CD8-positive, alpha-beta memory T cell (primary cell): ENCODE data around the gene TBCE. TPM values are rescaled to one million over a fixed set of nuclear protein-coding genes. Genes with fewer than 3 reads are reported as not detected.

ENCODE experiments used
- CTCF ChIA-PET: fragments of 350-600 bp; sonication (Branson Sonifier 250); formaldehyde crosslinking; loops from one replicate; lab custom pipeline; 2021; ENCODE audit warnings: antibody characterized with exemption; lab: Charles Lee
- POLR2A ChIA-PET: fragments of 350-600 bp; sonication (Branson Sonifier 250); formaldehyde crosslinking; loops from one replicate; lab custom pipeline; 2021; ENCODE audit warnings: antibody characterized with exemption; lab: Charles Lee
- DNase-seq, 5 donors: peaks; one replicate each; pipeline versions ENCODE4 v3.0.0 to v3.0.0-alpha.2; 2020 to 2022; ENCODE audit warnings: mixed read lengths in 1 of 5
- H3K27ac ChIP-seq: one replicate; pipeline ENCODE4 v1.7.0; 2013; ENCODE audit warnings: low read depth, mild to moderate bottlenecking, low read length, moderate library complexity
- H3K27me3 ChIP-seq: 2 replicates; pipeline ENCODE4 v1.7.0; 2013; ENCODE audit warnings: low read length, mild to moderate bottlenecking; ENCODE audit not compliant: insufficient read depth, poor library complexity, severe bottlenecking
- H3K36me3 ChIP-seq: 2 replicates; pipeline ENCODE4 v1.7.0; 2013; ENCODE audit warnings: mild to moderate bottlenecking, low read length, moderate library complexity; ENCODE audit not compliant: insufficient read depth
- H3K4me1 ChIP-seq: 2 replicates; pipeline ENCODE4 v1.7.0; 2013; ENCODE audit warnings: mild to moderate bottlenecking, low read length, moderate library complexity; ENCODE audit not compliant: insufficient read depth
- H3K4me3 ChIP-seq: 2 replicates; pipeline ENCODE4 v1.7.0; 2013; ENCODE audit warnings: mild to moderate bottlenecking, low read length
- H3K9me3 ChIP-seq: 2 replicates; pipeline ENCODE4 v1.7.0; 2013; ENCODE audit warnings: mild to moderate bottlenecking, low read length
- H3K27ac Mint-ChIP-seq, 8 donors: one replicate each; pipeline ENCODE4 v1.8.0; 2020 to 2021; ENCODE audit warnings: mixed read lengths in 8 of 8, mild to moderate bottlenecking in 6 of 8, inconsistent platforms in 3 of 8, moderate library complexity in 3 of 8
- H3K27me3 Mint-ChIP-seq, 2 donors: one replicate each; pipeline ENCODE4 v1.8.0; 2020 to 2021; ENCODE audit warnings: mixed read lengths in 2 of 2, mild to moderate bottlenecking in 1 of 2, moderate library complexity in 1 of 2
- H3K36me3 Mint-ChIP-seq, 3 donors: one replicate each; pipeline ENCODE4 v1.8.0; 2020 to 2021; ENCODE audit warnings: mixed read lengths in 3 of 3, inconsistent platforms in 1 of 3, mild to moderate bottlenecking in 1 of 3
- H3K4me1 Mint-ChIP-seq, 3 donors: one replicate each; pipeline ENCODE4 v1.8.0; 2020 to 2021; ENCODE audit warnings: mixed read lengths in 3 of 3, inconsistent platforms in 1 of 3, mild to moderate bottlenecking in 1 of 3
- H3K4me3 Mint-ChIP-seq, 7 donors: one replicate each; pipeline ENCODE4 v1.8.0; 2020 to 2021; ENCODE audit warnings: mixed read lengths in 7 of 7, mild to moderate bottlenecking in 6 of 7, moderate library complexity in 4 of 7, inconsistent platforms in 2 of 7
- H3K9me3 Mint-ChIP-seq, 5 donors: one replicate each; pipeline ENCODE4 v1.8.0; 2020 to 2022; ENCODE audit warnings: mixed read lengths in 5 of 5, mild to moderate bottlenecking in 3 of 5, moderate library complexity in 2 of 5, inconsistent platforms in 1 of 5
- polyA plus RNA-seq: library from polyadenylated mRNA; unstranded; fragments of 300-500 nt; fragmentation: Illumina TruSeq; gene quantifications from one replicate; pipeline ENCODE4 v1.2.3, GENCODE V29; 2021
- total RNA-seq, 2 experiments: library from RNA; stranded (reverse); gene quantifications; one replicate each; pipeline ENCODE4 v1.2.3, GENCODE V29; 2021

Gene TBCE
- total and polyA plus RNA-seq, 3 experiments from 2014 or later: 15.5 to 25.7 (median 19.4) TPM

DNA sequence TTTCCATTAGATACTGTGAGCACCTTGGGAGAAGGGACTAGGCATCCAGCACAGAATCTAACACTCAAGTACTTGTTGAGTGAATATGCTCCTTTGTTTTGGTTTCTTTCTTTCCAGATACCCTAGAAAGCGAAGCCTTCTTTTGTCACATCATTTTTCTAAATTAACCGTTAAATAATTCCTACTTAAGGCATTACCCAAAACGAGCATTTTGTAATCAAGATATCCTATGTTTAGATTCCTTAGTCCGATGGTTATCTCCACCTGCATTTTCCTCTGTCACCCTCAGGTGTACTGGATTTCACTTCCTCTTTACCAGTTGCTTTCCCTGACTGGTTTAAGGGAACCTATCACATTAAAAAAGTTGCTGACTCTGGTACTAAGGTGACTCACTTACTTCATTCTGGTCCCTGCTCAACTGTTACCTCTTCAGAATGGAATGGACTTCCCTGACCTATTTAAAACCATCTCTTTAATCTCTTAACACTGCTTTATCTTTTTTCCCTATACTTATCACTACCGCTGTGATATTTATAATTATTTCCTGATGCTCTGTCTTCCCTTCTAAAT, 133.8 kb downstream of the TBCE start:
- peaks cover 12 to 24% (median 24%) of the 10 kb centered on the region in 3 donors for H3K4me1 Mint-ChIP-seq
- peak overlapping the region in 1 of 7 donors; percentile 84 for H3K4me3 Mint-ChIP-seq
- CTCF ChIA-PET: no interaction called here

More for the DNA sequence above, 133.8 kb downstream of the TBCE start:
- peaks cover 0 to 8% of the 10 kb centered on the region in 2 donors for H3K27me3 Mint-ChIP-seq
- POLR2A ChIA-PET: no interaction called here
- DNase-seq: no peak
- peaks cover 0 to 12% (median 1%) of the 10 kb centered on the region in 3 donors for H3K36me3 Mint-ChIP-seq
- Histone ChIP-seq H3K27ac (no peak overlapping the region), H3K9me3 (no peaks in the 10 kb centered on the region), H3K36me3 (no peaks in the 10 kb centered on the region), H3K4me1 (peaks cover 4% of the 10 kb centered on the region), H3K4me3 (no peak overlapping the region), H3K27me3 (no peaks in the 10 kb centered on the region)
- no peak overlapping the region for H3K27ac Mint-ChIP-seq
- H3K9me3 Mint-ChIP-seq: no peaks in the 10 kb centered on the region

Other genes starting within 250 kb of the TBCE start
- 100 to 1,000 TPM; 108 to 115 TPM for gene TOMM20, start 238.6 kb upstream of the TBCE start, total RNA-seq
- 59.8 TPM for gene TOMM20, start 238.6 kb upstream of the TBCE start, polyA plus RNA-seq
- 100 to 1,000 TPM; 121 to 130 TPM for gene RBM34, start 206.2 kb upstream of the TBCE start, total RNA-seq
- 78.6 TPM for gene RBM34, start 206.2 kb upstream of the TBCE start, polyA plus RNA-seq
- gene ARID4B, start 39.2 kb upstream of the TBCE start, total RNA-seq: 10 to 100 TPM; 39.9 to 43.0 TPM
- 88.6 TPM for gene ARID4B, start 39.2 kb upstream of the TBCE start, polyA plus RNA-seq
- gene GGPS1, start 38.9 kb upstream of the TBCE start, total RNA-seq: 10 to 100 TPM; 26.3 to 29.0 TPM
- gene GGPS1, start 38.9 kb upstream of the TBCE start, polyA plus RNA-seq: 63.0 TPM
- 10 to 100 TPM; 14.4 to 15.6 TPM for gene B3GALNT2, start 137.0 kb downstream of the TBCE start, total RNA-seq
- 5.0 TPM for gene B3GALNT2, start 137.0 kb downstream of the TBCE start, polyA plus RNA-seq